Esophagus (tissue), 2 donors: ENCODE results near the gene BCL2. TPM values are rescaled to one million over a fixed set of nuclear protein-coding genes. Genes with fewer than 3 reads are reported as not detected.
A peak's percentile ranks its signal among the peaks of the same experiment; 100 is the strongest.
"Not testable (repeated sequence)": the region's sequence is repeated elsewhere in the genome, so short reads cannot be mapped to it uniquely, and the experiment has no call there.

Experiments used
- H3K27ac ChIP-seq, 2 donors: one replicate each; pipeline ENCODE4 v1.5.1; 2013; ENCODE audit warnings: low read depth in 2 of 2, mild to moderate bottlenecking in 2 of 2, inconsistent platforms in 1 of 2, low read length in 1 of 2, moderate library complexity in 1 of 2
- H3K27me3 ChIP-seq, 2 donors: one replicate each; pipeline ENCODE4 v1.6.1; 2013; ENCODE audit warnings: low read length in 2 of 2, control low read depth in 1 of 2, mild to moderate bottlenecking in 1 of 2; ENCODE audit not compliant: insufficient read depth in 2 of 2, control insufficient read depth in 1 of 2
- H3K36me3 ChIP-seq, 2 donors: one replicate each; pipeline ENCODE4 v1.6.1; 2013; ENCODE audit warnings: low read length in 1 of 2; ENCODE audit not compliant: control insufficient read depth in 2 of 2, insufficient read depth in 2 of 2
- H3K4me1 ChIP-seq, 2 donors: one replicate each; pipeline ENCODE4 v1.6.1; 2013; ENCODE audit warnings: low read length in 1 of 2; ENCODE audit not compliant: control insufficient read depth in 2 of 2, insufficient read depth in 2 of 2
- H3K4me3 ChIP-seq, 2 donors: one replicate each; pipeline ENCODE4 v1.5.1; 2013; ENCODE audit warnings: low read length in 2 of 2, mild to moderate bottlenecking in 2 of 2, low read depth in 1 of 2, moderate library complexity in 1 of 2
- H3K9me3 ChIP-seq, 2 donors: one replicate each; pipeline ENCODE4 v1.6.1; 2013; ENCODE audit warnings: mild to moderate bottlenecking in 2 of 2, low read depth in 1 of 2, low read length in 1 of 2, moderate library complexity in 1 of 2; ENCODE audit not compliant: control insufficient read depth in 2 of 2, insufficient read depth in 1 of 2
- WGBS, 2 donors: extraction: QIAGEN DNeasy Blood & Tissue Kit; methylation state at CpG; one replicate each; pipeline ENCODE4 v1.1.7; 2013; 5-methylcytosine and 5-hydroxymethylcytosine counted together
- polyA plus RNA-seq, 2 donors: library from polyadenylated mRNA; stranded (reverse); fragments of 200-250 nt; gene quantifications; one replicate each; pipeline ENCODE4 v1.2.3, GENCODE V29; 2013
- donor health status: healthy with polysubstance abuse.
- donor health status: Bipolar disorder and iron deficiency.

Gene BCL2
- polyA plus RNA-seq, 2 donors: 1.3 to 1.9 TPM

DNA sequence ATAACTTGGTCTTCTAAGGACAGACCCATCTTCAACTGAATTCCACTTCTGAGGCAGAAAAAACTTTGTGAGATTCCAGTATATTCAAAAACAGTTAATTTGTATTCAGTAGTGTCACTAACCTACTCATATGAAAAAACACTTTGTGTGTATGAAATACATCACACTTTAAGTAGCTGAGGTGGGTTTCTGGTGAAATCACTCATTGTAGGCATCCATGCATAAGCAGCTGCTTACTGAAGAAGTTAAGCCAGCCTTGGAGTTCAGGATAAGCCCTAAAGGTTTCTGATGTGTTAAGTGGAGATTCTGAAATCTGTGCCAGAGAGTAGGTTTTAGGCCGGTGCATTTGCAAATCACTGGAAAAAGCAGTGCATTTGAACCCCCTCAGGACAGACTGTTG is 128.2 kb downstream of the BCL2 start:
- H3K4me3 ChIP-seq: no peak overlapping the region
- 59 to 75% methylated on average over 1 of the region's 1 CpG for WGBS, 2 donors

DNA sequence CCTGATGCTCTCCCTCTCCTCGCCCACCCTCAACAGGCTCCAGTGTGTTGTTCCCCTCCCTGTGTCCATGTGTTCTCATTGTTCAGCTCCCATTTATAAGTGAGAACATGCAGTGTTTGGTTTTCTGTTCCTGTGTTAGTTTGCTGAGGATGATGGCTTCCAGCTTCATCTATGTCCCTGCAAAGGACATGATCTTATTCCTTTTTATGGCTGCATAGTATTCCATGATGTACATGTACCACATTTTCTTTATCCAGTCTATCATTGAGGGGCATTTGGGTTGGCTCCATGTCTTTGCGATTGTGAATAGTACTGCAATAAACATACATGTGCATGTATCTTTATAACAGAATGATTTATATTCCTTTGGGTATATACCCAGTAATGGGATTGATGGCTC is 128.7 kb downstream of the BCL2 start:
- not testable (repeated sequence) for H3K4me3 ChIP-seq, H3K9me3 ChIP-seq, H3K4me1 ChIP-seq, H3K36me3 ChIP-seq, H3K27ac ChIP-seq, H3K27me3 ChIP-seq
- 95% methylated on average over 2 of the region's 2 CpGs for WGBS, 2 donors

More for the DNA sequence above, 128.2 kb downstream of the BCL2 start:
- no peaks in the 10 kb centered on the region for H3K36me3 ChIP-seq
- no peaks in the 10 kb centered on the region for H3K9me3 ChIP-seq
- no peaks in the 10 kb centered on the region for H3K27me3 ChIP-seq
- H3K27ac ChIP-seq: no peak overlapping the region
- no peaks in the 10 kb centered on the region for H3K4me1 ChIP-seq

DNA sequence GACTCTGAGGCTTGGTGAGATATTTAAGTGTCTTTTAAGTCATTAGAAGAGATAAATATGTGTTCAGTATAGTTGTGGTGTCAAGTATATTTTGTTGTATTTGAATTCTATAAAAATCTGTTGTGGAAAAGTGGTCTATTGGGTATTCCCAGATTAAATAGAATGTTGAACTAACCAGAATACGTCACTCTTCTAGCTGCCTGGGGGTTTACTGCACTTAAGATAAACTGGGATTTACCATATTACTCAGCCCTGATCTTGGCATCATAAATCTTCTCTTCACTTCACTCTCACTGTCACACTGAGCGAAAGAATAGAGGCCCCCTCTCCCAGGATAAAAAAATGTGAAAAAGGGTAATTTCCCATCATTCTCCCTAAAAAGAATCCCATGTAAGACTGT is 129.8 kb downstream of the BCL2 start:
- Histone ChIP-seq H3K9me3 (no peaks in the 10 kb centered on the region), H3K4me3 (no peak overlapping the region), H3K36me3 (no peaks in the 10 kb centered on the region), H3K4me1 (no peaks in the 10 kb centered on the region), H3K27me3 (no peaks in the 10 kb centered on the region), H3K27ac (no peak overlapping the region)
- 87 to 92% methylated on average over 2 of the region's 2 CpGs for WGBS, 2 donors

DNA sequence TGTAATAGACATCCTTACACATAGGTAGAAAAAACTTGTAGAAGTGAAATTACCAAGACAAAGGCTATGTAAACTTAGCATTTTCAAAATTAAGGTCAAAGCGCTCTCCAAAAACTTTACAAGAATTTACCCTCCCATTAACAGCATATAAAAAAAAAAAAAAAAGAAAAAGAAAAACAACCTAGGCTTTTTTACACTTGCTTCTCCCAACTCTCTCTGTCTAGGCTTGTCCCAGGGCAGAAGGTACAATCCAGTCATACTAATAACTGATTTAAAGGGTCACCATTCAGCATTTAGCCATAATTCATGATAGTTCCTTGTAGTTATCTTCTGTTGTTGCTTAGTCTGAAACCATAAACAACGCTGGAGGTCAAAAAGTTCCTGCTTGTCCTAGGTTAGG is 130.5 kb downstream of the BCL2 start:
- H3K9me3 ChIP-seq: no peaks in the 10 kb centered on the region

DNA sequence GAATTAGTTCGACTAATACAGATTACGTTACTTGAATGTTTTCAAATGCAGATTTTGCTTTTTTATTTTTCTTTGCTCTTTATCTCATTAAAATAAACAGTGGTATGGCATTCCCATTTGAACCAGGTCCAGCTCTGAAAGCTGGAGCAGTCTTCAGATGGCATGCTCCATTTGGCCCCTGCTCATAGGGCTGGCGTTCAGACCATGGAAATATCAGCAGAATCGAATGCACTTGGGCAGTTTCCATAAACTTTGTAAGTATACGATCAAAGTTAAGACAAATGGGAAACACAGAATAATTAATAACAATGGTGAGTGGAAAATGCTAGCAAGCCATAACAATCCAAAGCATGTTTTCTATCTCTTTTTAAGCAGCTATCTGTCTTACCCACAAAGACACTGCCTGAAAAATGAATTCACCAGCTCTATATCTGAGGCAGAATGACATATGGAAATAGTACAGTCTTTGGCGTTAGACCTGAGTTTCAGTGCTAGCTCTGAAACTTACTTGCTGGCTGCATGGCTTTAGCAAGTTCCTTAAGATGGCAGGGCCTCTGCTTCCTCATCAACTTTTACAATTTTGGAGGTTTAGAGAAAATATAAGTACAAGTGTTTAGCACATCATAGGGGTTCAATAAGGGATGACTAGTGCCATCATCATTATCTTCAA is 131.6 kb downstream of the BCL2 start:
- Histone ChIP-seq H3K36me3 (no peaks in the 10 kb centered on the region), H3K27me3 (no peaks in the 10 kb centered on the region), H3K27ac (no peak overlapping the region), H3K4me1 (no peaks in the 10 kb centered on the region), H3K9me3 (no peaks in the 10 kb centered on the region), H3K4me3 (no peak overlapping the region)
- 55% methylated on average over 6 of the region's 6 CpGs for WGBS, 2 donors

More for the DNA sequence above, 130.5 kb downstream of the BCL2 start:
- no peaks in the 10 kb centered on the region for H3K36me3 ChIP-seq
- 76 to 81% methylated on average over 2 of the region's 2 CpGs for WGBS, 2 donors
- no peak overlapping the region for H3K4me3 ChIP-seq
- no peaks in the 10 kb centered on the region for H3K4me1 ChIP-seq
- no peak overlapping the region for H3K27ac ChIP-seq
- no peaks in the 10 kb centered on the region for H3K27me3 ChIP-seq

DNA sequence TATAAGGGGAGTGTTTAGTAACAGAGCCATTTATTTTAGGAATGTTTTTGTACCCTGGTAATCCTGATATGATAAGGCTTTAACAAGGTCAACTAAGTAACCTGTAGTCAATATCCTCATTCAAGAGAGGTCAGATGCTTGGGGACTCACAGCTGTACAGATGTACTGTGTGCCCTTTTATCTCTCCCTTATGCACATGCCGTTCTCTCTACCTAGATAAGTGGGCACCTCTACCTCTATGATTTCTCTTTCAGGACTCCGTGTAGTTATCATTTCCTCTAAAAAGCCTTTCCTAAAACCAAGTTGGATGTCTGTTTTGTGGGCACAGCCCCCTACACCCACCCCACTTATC is 132.4 kb downstream of the BCL2 start:
- WGBS, 2 donors: 72 to 82% methylated on average over 2 of the region's 2 CpGs
- Histone ChIP-seq H3K9me3 (no peaks in the 10 kb centered on the region), H3K27ac (peak overlapping the region in 1 of 2 donors; percentile 14), H3K4me1 (no peaks in the 10 kb centered on the region), H3K27me3 (no peaks in the 10 kb centered on the region), H3K36me3 (no peaks in the 10 kb centered on the region), H3K4me3 (no peak overlapping the region)

DNA sequence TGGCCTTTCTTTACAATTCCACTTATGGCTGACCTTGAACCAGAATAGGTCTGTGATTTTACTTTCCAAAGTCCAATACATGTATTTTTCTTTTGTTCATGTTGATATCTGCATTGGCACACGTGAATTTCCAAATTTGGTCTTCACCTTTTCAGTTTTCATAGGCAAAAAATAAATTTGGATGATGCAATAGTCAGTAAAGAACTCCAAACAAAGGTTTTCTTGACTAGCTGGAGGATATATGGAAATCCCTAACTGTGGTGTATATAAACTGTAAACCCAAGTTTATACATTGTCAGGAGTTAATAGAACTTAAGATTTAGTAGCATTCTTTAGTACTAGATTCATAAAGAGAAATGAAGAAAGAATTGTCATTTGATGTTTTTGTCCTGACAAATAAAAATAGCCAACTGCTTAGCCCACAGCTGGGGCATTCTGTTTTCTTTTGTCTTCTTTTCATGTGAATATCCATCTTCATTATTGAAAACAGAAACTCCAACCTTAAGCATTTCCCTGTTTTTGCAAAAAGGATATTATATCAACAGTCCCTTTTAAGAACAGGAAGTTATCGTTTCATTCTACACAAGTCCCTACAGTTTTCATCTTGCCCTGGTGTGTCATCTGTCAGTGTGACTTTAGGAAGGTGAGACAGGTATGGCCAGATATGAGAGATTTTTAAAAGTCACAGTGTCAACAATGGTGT is 132.9 kb downstream of the BCL2 start:
- H3K36me3 ChIP-seq: no peaks in the 10 kb centered on the region
- no peaks in the 10 kb centered on the region for H3K4me1 ChIP-seq
- no peaks in the 10 kb centered on the region for H3K27me3 ChIP-seq
- 31 to 33% methylated on average over 2 of the region's 2 CpGs for WGBS, 2 donors
- H3K9me3 ChIP-seq: no peaks in the 10 kb centered on the region
- no peak overlapping the region for H3K4me3 ChIP-seq
- H3K27ac ChIP-seq: no peak overlapping the region

DNA sequence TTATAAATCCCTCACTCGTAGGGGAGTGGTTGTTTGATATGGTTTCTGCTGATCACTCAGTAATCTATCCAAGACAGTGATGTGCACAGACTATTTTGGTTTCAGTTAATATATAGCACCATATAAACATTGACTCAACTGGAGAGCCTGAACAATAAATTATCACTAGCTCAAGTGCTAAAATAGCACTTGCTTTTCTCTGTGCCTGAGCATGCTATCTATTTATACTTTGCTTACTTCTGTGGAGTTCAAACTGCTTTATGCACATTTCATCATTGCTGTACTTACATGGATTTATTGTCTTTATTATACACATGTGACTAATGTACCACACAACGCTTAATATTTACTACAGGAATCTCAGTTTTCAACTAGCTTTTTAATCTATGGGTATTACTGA is 133.6 kb downstream of the BCL2 start:
- no peaks in the 10 kb centered on the region for H3K27me3 ChIP-seq
- no peaks in the 10 kb centered on the region for H3K9me3 ChIP-seq
- H3K4me3 ChIP-seq: no peak overlapping the region
- H3K27ac ChIP-seq: no peak overlapping the region
- H3K36me3 ChIP-seq: no peaks in the 10 kb centered on the region
- WGBS, 2 donors: 47 to 59% methylated on average over 2 of the region's 2 CpGs
- no peaks in the 10 kb centered on the region for H3K4me1 ChIP-seq

DNA sequence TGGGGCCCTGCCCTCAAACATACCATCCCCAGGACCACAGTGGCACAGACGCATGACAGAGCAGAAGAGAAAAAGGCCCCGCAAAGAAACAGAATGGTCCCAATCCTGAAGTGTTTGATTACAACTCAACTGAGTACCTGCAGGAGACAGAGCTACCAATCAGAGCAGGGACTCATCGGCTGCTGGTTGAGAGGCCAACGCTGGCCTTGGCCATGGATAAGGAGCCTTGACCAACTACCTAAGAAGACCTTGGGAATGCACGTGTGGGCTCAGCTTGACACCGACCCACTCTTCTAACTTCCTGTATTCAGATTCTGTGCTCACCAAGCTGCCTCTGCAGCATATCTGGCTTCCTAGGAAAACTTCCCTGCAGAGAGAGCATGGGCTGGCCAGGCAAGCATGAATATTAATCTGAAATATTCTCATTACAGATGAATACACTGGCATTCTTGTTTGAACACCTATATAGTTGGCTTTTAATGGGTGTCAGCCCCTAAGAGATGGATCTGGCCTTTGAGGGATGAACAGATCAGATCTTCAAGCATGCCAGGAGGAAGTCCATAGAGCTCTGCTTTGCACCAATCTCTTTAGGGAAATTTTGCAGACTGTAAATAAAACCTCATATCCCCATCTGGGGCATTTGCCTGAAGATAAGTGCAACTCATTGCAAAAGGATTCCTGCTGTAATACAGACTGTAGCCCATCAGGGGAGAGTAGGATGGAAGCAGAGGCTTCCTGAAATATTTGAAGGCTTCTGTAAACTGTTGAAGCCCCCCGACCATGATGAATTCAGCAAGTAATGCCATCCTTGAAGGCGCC is 135.4 kb downstream of the BCL2 start:
- H3K9me3 ChIP-seq: no peaks in the 10 kb centered on the region
- 84 to 92% methylated on average over 8 of the region's 8 CpGs for WGBS, 2 donors
- no peaks in the 10 kb centered on the region for H3K36me3 ChIP-seq
- H3K27me3 ChIP-seq: no peaks in the 10 kb centered on the region
- no peak overlapping the region for H3K4me3 ChIP-seq
- H3K27ac ChIP-seq: no peak overlapping the region
- no peaks in the 10 kb centered on the region for H3K4me1 ChIP-seq
